DLD1 (cell line): ENCODE measurements around the gene ENTPD8.

ENCODE experiments used
- in situ Hi-C: cut with HindIII; loops from 2 replicates; pipeline ENCODE4 v1.10.0; 2017; ENCODE audit warnings: low sequenced_read_pairs

ENTPD8 gene

GRCh38 chr9:137441289-137441934 lies at the start of gene ENTPD8:
Gene ENTPD8 (minus strand): TSS chr9:137441357. CDS start chr9:137438285, 3,072 bp downstream.
- in situ Hi-C loops, result no loop called here

- in situ Hi-C loops, result no loop called here
These were observed 49.5 kb upstream of the ENTPD8 start for GRCh38 chr9:137490532-137491186.

GRCh38 chr9:137488906-137489305 lies 47.7 kb upstream of the ENTPD8 start:
- in situ Hi-C loops, result no loop called here

GRCh38 chr9:137488327-137488653 lies 47.1 kb upstream of the ENTPD8 start:
- in situ Hi-C loops, result no loop called here

- in situ Hi-C loops, result no loop called here
These were observed 46.5 kb upstream of the ENTPD8 start for GRCh38 chr9:137487454-137488326.

GRCh38 chr9:137486545-137487453 lies 45.6 kb upstream of the ENTPD8 start:
- in situ Hi-C loops, result no loop called here

- in situ Hi-C loops, result no loop called here
These were observed 45.0 kb upstream of the ENTPD8 start for GRCh38 chr9:137486141-137486490.

- in situ Hi-C loops, result no loop called here
These were observed 44.4 kb upstream of the ENTPD8 start for GRCh38 chr9:137485343-137486140.

GRCh38 chr9:137484551-137485315 lies 43.6 kb upstream of the ENTPD8 start:
- in situ Hi-C loops, result no loop called here

- in situ Hi-C loops, result no loop called here
These were observed 41.1 kb upstream of the ENTPD8 start for GRCh38 chr9:137482094-137482781.

GRCh38 chr9:137480686-137481683 lies 39.8 kb upstream of the ENTPD8 start:
- in situ Hi-C loops, result no loop called here

GRCh38 chr9:137479892-137480685 lies 38.9 kb upstream of the ENTPD8 start:
- in situ Hi-C loops, result no loop called here

- in situ Hi-C loops, result no loop called here
These were observed 38.1 kb upstream of the ENTPD8 start for GRCh38 chr9:137478962-137479861.

GRCh38 chr9:137478613-137478961 lies 37.4 kb upstream of the ENTPD8 start:
- in situ Hi-C loops, result no loop called here

GRCh38 chr9:137477778-137478612 lies 36.8 kb upstream of the ENTPD8 start:
- in situ Hi-C loops, result no loop called here
